ENCODE results near the gene RNF223. TPM values are rescaled to one million over a fixed set of nuclear protein-coding genes. Genes with fewer than 3 reads are reported as not detected.
"Not testable (repeated sequence)": the region's sequence is repeated elsewhere in the genome, so short reads cannot be mapped to it uniquely, and the experiment has no call there.

RNF223 gene
- total and polyA plus RNA-seq, 12 donors, result not detected

GRCh38 chr1:1081311-1082238, 7.5 kb upstream of the RNF223 start:
- 89 to 91% methylated on average over 49 to 52 of the region's 52 CpGs for WGBS, 2 donors

DNA sequence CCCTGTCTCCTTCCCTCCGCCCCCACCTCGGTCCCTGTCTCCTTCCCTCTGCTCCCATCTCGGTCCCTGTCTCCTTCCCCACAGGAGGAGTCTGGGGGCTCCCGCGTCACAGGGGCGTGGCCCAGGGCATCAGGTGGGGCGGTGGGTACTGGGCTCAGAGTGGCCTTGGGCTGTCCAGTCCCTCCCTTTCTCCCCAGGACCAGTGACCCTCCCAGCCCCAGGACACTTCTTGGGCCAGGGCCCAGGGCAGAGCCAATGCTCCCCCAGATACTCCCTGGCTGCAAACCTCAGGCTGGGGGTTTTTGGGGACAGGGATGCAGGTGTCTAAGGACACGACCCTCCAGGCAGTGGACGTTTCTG, 6.8 kb upstream of the RNF223 start:
- Histone ChIP-seq H3K4me1 (peaks cover 6 to 13% (median 12%) of the 10 kb centered on the region in 9 donors), H3K36me3 (peaks cover 0 to 4% (median 0%) of the 10 kb centered on the region in 9 donors), H3K27me3 (peaks cover 0 to 12% (median 0%) of the 10 kb centered on the region in 7 donors), H3K27ac (no peak overlapping the region), H3K4me3 (no peak overlapping the region), H3K9me3 (no peaks in the 10 kb centered on the region)
- intact Hi-C loops (cut with DNase I), result no loop called here
- TF ChIP-seq, protein P1, sequence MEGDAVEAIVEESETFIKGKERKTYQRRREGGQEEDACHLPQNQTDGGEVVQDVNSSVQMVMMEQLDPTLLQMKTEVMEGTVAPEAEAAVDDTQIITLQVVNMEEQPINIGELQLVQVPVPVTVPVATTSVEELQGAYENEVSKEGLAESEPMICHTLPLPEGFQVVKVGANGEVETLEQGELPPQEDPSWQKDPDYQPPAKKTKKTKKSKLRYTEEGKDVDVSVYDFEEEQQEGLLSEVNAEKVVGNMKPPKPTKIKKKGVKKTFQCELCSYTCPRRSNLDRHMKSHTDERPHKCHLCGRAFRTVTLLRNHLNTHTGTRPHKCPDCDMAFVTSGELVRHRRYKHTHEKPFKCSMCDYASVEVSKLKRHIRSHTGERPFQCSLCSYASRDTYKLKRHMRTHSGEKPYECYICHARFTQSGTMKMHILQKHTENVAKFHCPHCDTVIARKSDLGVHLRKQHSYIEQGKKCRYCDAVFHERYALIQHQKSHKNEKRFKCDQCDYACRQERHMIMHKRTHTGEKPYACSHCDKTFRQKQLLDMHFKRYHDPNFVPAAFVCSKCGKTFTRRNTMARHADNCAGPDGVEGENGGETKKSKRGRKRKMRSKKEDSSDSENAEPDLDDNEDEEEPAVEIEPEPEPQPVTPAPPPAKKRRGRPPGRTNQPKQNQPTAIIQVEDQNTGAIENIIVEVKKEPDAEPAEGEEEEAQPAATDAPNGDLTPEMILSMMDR (IDR thresholded peaks at IDR 0.05), result no peak
- no peak for ATAC-seq
- DNase-seq, result peak in 1 of 2 donors; percentile 4
- 57 to 58% methylated on average over 9 of the region's 9 CpGs for WGBS, 2 donors

More at GRCh38 chr1:1081311-1082238, 7.5 kb upstream of the RNF223 start:
- H3K27ac ChIP-seq, result no peak overlapping the region
- H3K4me3 ChIP-seq, result no peak overlapping the region
- DNase-seq, result peak in 1 of 2 donors; percentile 15
- peaks cover 6 to 13% (median 12%) of the 10 kb centered on the region in 9 donors for H3K4me1 ChIP-seq
- no peaks in the 10 kb centered on the region for H3K9me3 ChIP-seq
- H3K36me3 ChIP-seq, result peaks cover 0 to 4% (median 0%) of the 10 kb centered on the region in 9 donors
- TF ChIP-seq, protein P1 (IDR thresholded peaks at IDR 0.05), result no peak
- H3K27me3 ChIP-seq, result peaks cover 0 to 12% (median 0%) of the 10 kb centered on the region in 7 donors
- intact Hi-C loops (cut with DNase I), result no loop called here
- no peak for ATAC-seq

- 3 to 5% methylated on average over 19 to 20 of the region's 23 CpGs for WGBS, 2 donors
- H3K9me3 ChIP-seq, result no peaks in the 10 kb centered on the region
- peak overlapping the region; percentile 8 to 47 (median 32) for H3K4me3 ChIP-seq
- H3K27ac ChIP-seq, result peak overlapping the region in 7 of 10 donors; percentile 11 to 74 (median 53)
- TF ChIP-seq, protein P1 (IDR thresholded peaks at IDR 0.05), result no peak
- ATAC-seq (peak; percentile 83 to 92 (median 86)), DNase-seq (peak; percentile 50 to 60)
- intact Hi-C loops (cut with DNase I), result no loop called here
- peaks cover 6 to 13% (median 12%) of the 10 kb centered on the region in 9 donors for H3K4me1 ChIP-seq
- H3K27me3 ChIP-seq, result peaks cover under 1 to 14% (median 2%) of the 10 kb centered on the region in 7 donors
- peaks cover 0 to 4% (median 0%) of the 10 kb centered on the region in 9 donors for H3K36me3 ChIP-seq
Observed at GRCh38 chr1:1080122-1080757, 6.1 kb upstream of the RNF223 start.

DNA sequence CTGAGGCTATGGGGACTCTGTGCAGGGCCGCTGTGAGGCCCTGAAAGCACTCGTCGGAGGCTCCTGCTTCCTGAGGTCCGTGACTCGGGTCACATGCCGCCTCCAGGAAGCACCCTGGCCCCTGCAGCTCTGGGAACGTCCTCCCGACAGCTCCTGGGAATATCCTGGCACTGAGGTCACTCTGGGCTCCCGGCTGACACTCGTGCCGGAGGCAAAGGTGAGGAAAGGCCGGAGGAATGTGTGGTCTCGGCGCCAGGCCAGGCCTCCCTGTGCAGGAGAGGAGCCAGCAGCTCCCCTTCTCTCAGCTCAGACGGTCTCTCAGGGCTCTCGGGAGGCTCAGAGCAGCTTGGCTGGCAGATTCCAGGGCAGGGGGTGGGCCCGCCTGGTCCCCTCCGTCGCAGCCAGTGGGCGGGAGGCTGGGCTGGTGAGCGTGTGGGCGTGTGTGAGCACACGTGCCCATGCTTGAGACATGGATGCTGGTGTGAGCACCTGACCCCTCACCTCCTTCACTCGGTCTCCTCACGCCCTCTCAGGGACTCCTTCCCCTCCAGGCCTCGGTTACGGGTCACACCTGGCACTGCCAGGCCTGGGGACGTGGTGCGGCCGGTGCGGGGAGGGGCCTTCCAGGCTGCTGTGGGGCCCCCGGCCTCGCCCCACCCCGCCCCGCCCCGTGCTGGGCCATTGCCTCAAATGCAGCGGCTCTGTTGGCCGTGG, 5.5 kb upstream of the RNF223 start:
- Histone ChIP-seq H3K36me3 (peaks cover 0 to 4% (median 0%) of the 10 kb centered on the region in 9 donors), H3K4me3 (peak overlapping the region; percentile 8 to 47 (median 32)), H3K27ac (peak overlapping the region in 7 of 10 donors; percentile 11 to 74 (median 53)), H3K4me1 (peaks cover 6 to 13% (median 12%) of the 10 kb centered on the region in 9 donors), H3K9me3 (no peaks in the 10 kb centered on the region), H3K27me3 (peaks cover 3 to 21% (median 9%) of the 10 kb centered on the region in 7 donors)
- intact Hi-C loops (cut with DNase I), result no loop called here
- peak in 1 of 2 donors; percentile 33 for DNase-seq
- peak; percentile 55 to 74 (median 64) for ATAC-seq
- 1 to 2% methylated on average over 37 to 38 of the region's 38 CpGs for WGBS, 2 donors
- TF ChIP-seq, protein P1 (IDR thresholded peaks at IDR 0.05), result no peak

- H3K27ac ChIP-seq; H3K9me3 ChIP-seq; H3K4me3 ChIP-seq; DNase-seq; ATAC-seq; intact Hi-C loops (cut with DNase I); H3K36me3 ChIP-seq: not testable (repeated sequence)
- peaks cover 3 to 36% (median 27%) of the 10 kb centered on the region in 7 donors for H3K27me3 ChIP-seq
- peaks cover 6 to 13% (median 12%) of the 10 kb centered on the region in 9 donors for H3K4me1 ChIP-seq
- WGBS, 2 donors, result 24 to 80% methylated on average over 1 to 4 of the region's 21 CpGs
Observed at GRCh38 chr1:1077396-1077795, 3.3 kb upstream of the RNF223 start.

All from heart right ventricle (tissue), 16 donors.